Erythroblast (primary cell): ENCODE data around the gene ITPK1.

Source experiments
- GATA1 ChIP-seq: IDR thresholded peaks from 2 replicates; pipeline ENCODE4 v1.6.1; 2011; ENCODE audit warnings: low read depth, mild to moderate bottlenecking, control low read depth, low read length, moderate library complexity
- POLR2A ChIP-seq: IDR thresholded peaks from 2 replicates; pipeline ENCODE4 v1.6.1; 2011; ENCODE audit warnings: mild to moderate bottlenecking, low read length

DNA sequence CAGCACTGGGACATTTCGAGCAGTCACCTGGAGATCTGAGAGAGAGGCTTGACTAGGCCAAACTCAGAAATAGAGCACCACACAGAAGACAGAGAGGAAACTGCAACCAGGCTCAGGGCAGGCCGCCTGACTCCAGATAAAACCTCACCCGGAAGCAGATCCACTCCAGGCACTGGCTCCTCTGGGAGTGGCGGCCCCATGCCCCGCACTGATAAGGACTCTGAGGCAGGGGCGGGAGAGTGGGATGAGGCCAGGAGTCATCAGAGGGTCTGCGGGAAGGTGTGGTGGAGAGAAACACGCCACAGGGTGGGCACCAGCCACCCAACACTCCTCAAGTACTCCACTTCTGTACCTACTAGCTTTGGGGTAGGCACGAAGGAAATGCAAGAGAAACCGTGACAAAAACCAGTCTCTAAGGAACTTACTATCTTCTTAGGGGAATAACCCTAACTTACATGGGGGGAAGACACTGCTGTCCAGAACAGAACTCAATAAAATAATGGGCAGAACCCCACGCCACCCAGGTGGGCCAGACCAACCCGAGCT is 121.5 kb downstream of the ITPK1 start:
- TF ChIP-seq POLR2A (no peak), GATA1 (no peak)
